Osteoblast (primary cell): ENCODE data around the gene C1orf210. TPM values are rescaled to one million over a fixed set of nuclear protein-coding genes. Genes with fewer than 3 reads are reported as not detected.

Experiments
- DNase-seq: peaks from one replicate; pipeline ENCODE4 v3.0.0; 2011; ENCODE audit warnings: low spot score, mixed read lengths; ENCODE audit not compliant: insufficient read length; ENCODE audit errors: missing footprints
- H2AFZ ChIP-seq: 2 replicates; pipeline ENCODE4 v1.6.0; 2011; ENCODE audit warnings: mild to moderate bottlenecking, low read length
- H3K27ac ChIP-seq: 2 replicates; pipeline ENCODE4 v1.5.1; 2011; ENCODE audit warnings: mild to moderate bottlenecking, low read depth, low read length, moderate library complexity
- H3K27me3 ChIP-seq: 2 replicates; pipeline ENCODE4 v1.6.0; 2012; ENCODE audit warnings: mild to moderate bottlenecking, control low read depth, inconsistent platforms, low read length, moderate library complexity; ENCODE audit not compliant: insufficient read depth
- H3K36me3 ChIP-seq: 2 replicates; pipeline ENCODE4 v1.5.1; 2011; ENCODE audit warnings: mild to moderate bottlenecking, low read length, control low read depth, moderate library complexity; ENCODE audit not compliant: insufficient read depth
- H3K4me1 ChIP-seq: 2 replicates; pipeline ENCODE4 v1.5.1; 2011; ENCODE audit warnings: mild to moderate bottlenecking, low read length, control low read depth, moderate library complexity; ENCODE audit not compliant: insufficient read depth
- H3K4me2 ChIP-seq: 2 replicates; pipeline ENCODE4 v1.6.0; 2011; ENCODE audit warnings: mild to moderate bottlenecking, low read length; ENCODE audit not compliant: insufficient read depth
- H3K4me3 ChIP-seq: fragments of 200-600 bp; sonication (generic); 3 replicates; pipeline ENCODE4 v1.5.1; 2012; ENCODE audit warnings: mild to moderate bottlenecking, low read length, inconsistent platforms; ENCODE audit not compliant: insufficient read depth
- H3K79me2 ChIP-seq: 2 replicates; pipeline ENCODE4 v1.6.0; 2012; ENCODE audit warnings: mild to moderate bottlenecking, low read length, control low read depth, inconsistent platforms; ENCODE audit not compliant: insufficient read depth
- H3K9me3 ChIP-seq: 2 replicates; pipeline ENCODE4 v1.5.1; 2011; ENCODE audit warnings: low read depth, low read length, control low read depth
- H4K20me1 ChIP-seq: 2 replicates; pipeline ENCODE4 v1.6.0; 2012; ENCODE audit warnings: mild to moderate bottlenecking, low read length, control low read depth; ENCODE audit not compliant: insufficient read depth
- CTCF ChIP-seq: IDR thresholded peaks from 2 replicates; pipeline ENCODE4 v1.5.1; 2011; ENCODE audit warnings: mild to moderate bottlenecking, low read depth, low read length, moderate library complexity; ENCODE audit errors: extremely low read depth
- total RNA-seq: library from RNA; depleted of rRNA; stranded (reverse); fragments of >200 nt; gene quantifications from 2 replicates; pipeline ENCODE4 v1.2.3, GENCODE V29; 2012

Gene C1orf210
- total RNA-seq, 1 donor = not detected

GRCh38 chr1:43253173-43253572 is 32.2 kb downstream of the C1orf210 start:
- H3K27me3 ChIP-seq = peaks cover 24% of the 10 kb centered on the region
- no peaks in the 10 kb centered on the region for H3K36me3 ChIP-seq
- no peak for DNase-seq
- H3K79me2 ChIP-seq = no peaks in the 10 kb centered on the region
- no peak overlapping the region for H3K27ac ChIP-seq
- H3K4me2 ChIP-seq = no peak overlapping the region
- H4K20me1 ChIP-seq = no peaks in the 10 kb centered on the region
- no peaks in the 10 kb centered on the region for H3K4me1 ChIP-seq
- no peaks in the 10 kb centered on the region for H3K9me3 ChIP-seq
- no peak overlapping the region for H2AFZ ChIP-seq
- no peak for TF ChIP-seq CTCF
- no peak overlapping the region for H3K4me3 ChIP-seq

- Histone ChIP-seq H3K9me3 (no peaks in the 10 kb centered on the region), H3K4me2 (no peak overlapping the region), H4K20me1 (no peaks in the 10 kb centered on the region), H3K36me3 (no peaks in the 10 kb centered on the region), H3K27me3 (peaks cover 24% of the 10 kb centered on the region), H3K4me3 (no peak overlapping the region), H3K27ac (no peak overlapping the region), H2AFZ (no peak overlapping the region), H3K79me2 (no peaks in the 10 kb centered on the region), H3K4me1 (no peaks in the 10 kb centered on the region)
- DNase-seq = no peak
- TF ChIP-seq CTCF = no peak
Observed at GRCh38 chr1:43252225-43252624, 33.2 kb downstream of the C1orf210 start.

- no peak for TF ChIP-seq CTCF
Observed at GRCh38 chr1:43251024-43251423, 34.4 kb downstream of the C1orf210 start.

GRCh38 chr1:43250351-43250761 is 35.0 kb downstream of the C1orf210 start:
- Histone ChIP-seq H3K4me3 (no peak overlapping the region), H3K36me3 (no peaks in the 10 kb centered on the region), H4K20me1 (no peaks in the 10 kb centered on the region), H3K27ac (no peak overlapping the region), H3K27me3 (peaks cover 20% of the 10 kb centered on the region), H3K79me2 (no peaks in the 10 kb centered on the region), H2AFZ (no peak overlapping the region), H3K4me1 (no peaks in the 10 kb centered on the region), H3K9me3 (no peaks in the 10 kb centered on the region), H3K4me2 (no peak overlapping the region)
- TF ChIP-seq CTCF = no peak
- DNase-seq = no peak

More at GRCh38 chr1:43251024-43251423, 34.4 kb downstream of the C1orf210 start:
- H3K27ac ChIP-seq = no peak overlapping the region
- H3K4me3 ChIP-seq = no peak overlapping the region
- no peak overlapping the region for H2AFZ ChIP-seq
- no peaks in the 10 kb centered on the region for H3K79me2 ChIP-seq
- no peak for DNase-seq
- no peaks in the 10 kb centered on the region for H3K4me1 ChIP-seq
- H3K27me3 ChIP-seq = peaks cover 24% of the 10 kb centered on the region
- no peaks in the 10 kb centered on the region for H4K20me1 ChIP-seq
- no peak overlapping the region for H3K4me2 ChIP-seq
- no peaks in the 10 kb centered on the region for H3K36me3 ChIP-seq
- no peaks in the 10 kb centered on the region for H3K9me3 ChIP-seq
